Testis (tissue), 2 donors: ENCODE measurements around the gene TRIP6.

ENCODE experiments used
- POLR2A ChIP-seq: fragments of 450-650 bp; IDR thresholded peaks from one replicate; pipeline ENCODE4 v1.6.1; 2017; ENCODE audit warnings: antibody characterized with exemption, mild to moderate bottlenecking, moderate library complexity
- TF ChIP-seq, protein P1 (sequence below), 3 experiments: fragments of 450-650 bp in 2 of 3; fragments of 200-600 bp in 1 of 3; sonication (generic) in 1 of 3; IDR thresholded peaks; one replicate each; pipeline ENCODE4 v1.5.1; 2016 to 2019; ENCODE audit warnings: antibody characterized with exemption in 3 of 3, mild to moderate bottlenecking in 2 of 3, moderate library complexity in 1 of 3

GRCh38 chr7:100819586-100819985, 47.6 kb upstream of the TRIP6 start:
- TF ChIP-seq POLR2A: no peak
- TF ChIP-seq, protein P1, sequence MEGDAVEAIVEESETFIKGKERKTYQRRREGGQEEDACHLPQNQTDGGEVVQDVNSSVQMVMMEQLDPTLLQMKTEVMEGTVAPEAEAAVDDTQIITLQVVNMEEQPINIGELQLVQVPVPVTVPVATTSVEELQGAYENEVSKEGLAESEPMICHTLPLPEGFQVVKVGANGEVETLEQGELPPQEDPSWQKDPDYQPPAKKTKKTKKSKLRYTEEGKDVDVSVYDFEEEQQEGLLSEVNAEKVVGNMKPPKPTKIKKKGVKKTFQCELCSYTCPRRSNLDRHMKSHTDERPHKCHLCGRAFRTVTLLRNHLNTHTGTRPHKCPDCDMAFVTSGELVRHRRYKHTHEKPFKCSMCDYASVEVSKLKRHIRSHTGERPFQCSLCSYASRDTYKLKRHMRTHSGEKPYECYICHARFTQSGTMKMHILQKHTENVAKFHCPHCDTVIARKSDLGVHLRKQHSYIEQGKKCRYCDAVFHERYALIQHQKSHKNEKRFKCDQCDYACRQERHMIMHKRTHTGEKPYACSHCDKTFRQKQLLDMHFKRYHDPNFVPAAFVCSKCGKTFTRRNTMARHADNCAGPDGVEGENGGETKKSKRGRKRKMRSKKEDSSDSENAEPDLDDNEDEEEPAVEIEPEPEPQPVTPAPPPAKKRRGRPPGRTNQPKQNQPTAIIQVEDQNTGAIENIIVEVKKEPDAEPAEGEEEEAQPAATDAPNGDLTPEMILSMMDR (IDR thresholded peaks at IDR 0.05): no peak
